Kidney (tissue), 14 donors: ENCODE data around the gene ANGEL2. TPM values are rescaled to one million over a fixed set of nuclear protein-coding genes. Genes with fewer than 3 reads are reported as not detected.

Experiments
- DNase-seq, 5 donors: peaks; one replicate each; pipeline ENCODE4 v3.0.0-alpha.2; 2013 to 2020
- FAIRE-seq: peaks from 2 replicates; lab custom pipeline; 2012; peaks lifted over from hg19 to GRCh38; lab: Jason Lieb, UNC
- H3K27ac ChIP-seq, 2 donors: one replicate each; pipeline ENCODE4 v1.7.0; 2013; ENCODE audit warnings: low read depth in 2 of 2, low read length in 2 of 2, inconsistent platforms in 1 of 2
- H3K27me3 ChIP-seq: one replicate; pipeline ENCODE4 v1.7.1; 2013; ENCODE audit warnings: low read length, inconsistent platforms; ENCODE audit not compliant: control insufficient read depth, insufficient read depth
- H3K36me3 ChIP-seq, 3 donors: one replicate each; pipeline versions ENCODE4 v1.7.0 to v1.7.1; 2013; ENCODE audit warnings: low read length in 3 of 3, control low read depth in 1 of 3, inconsistent platforms in 1 of 3; ENCODE audit not compliant: insufficient read depth in 3 of 3, control insufficient read depth in 2 of 3
- H3K4me1 ChIP-seq, 3 donors: one replicate each; pipeline versions ENCODE4 v1.7.0 to v1.7.1; 2013; ENCODE audit warnings: low read length in 3 of 3, inconsistent platforms in 1 of 3, low read depth in 1 of 3; ENCODE audit not compliant: control insufficient read depth in 2 of 3, insufficient read depth in 2 of 3
- H3K4me3 ChIP-seq, 3 donors: one replicate each; pipeline versions ENCODE4 v1.7.0 to v1.8.1; 2013; ENCODE audit warnings: low read length in 3 of 3, control low read depth in 1 of 3, inconsistent platforms in 1 of 3
- H3K9ac ChIP-seq, 3 donors: one replicate each; pipeline versions ENCODE4 v1.7.0 to v1.7.1; 2013; ENCODE audit warnings: low read length in 3 of 3, control low read depth in 1 of 3, inconsistent platforms in 1 of 3
- H3K9me3 ChIP-seq, 3 donors: one replicate each; pipeline versions ENCODE4 v1.7.0 to v1.7.1; 2013; ENCODE audit warnings: low read length in 3 of 3, control low read depth in 1 of 3, inconsistent platforms in 1 of 3; ENCODE audit not compliant: control insufficient read depth in 2 of 3, insufficient read depth in 1 of 3
- intact Hi-C: fragments of 100-400 bp; cut with DNase I; formaldehyde crosslinking; loops from one replicate; pipeline ENCODE4 v1.11.1; 2022
- polyA plus RNA-seq: library from polyadenylated mRNA; stranded (reverse); fragments of 350-450 nt; fragmentation: Illumina TruSeq; extraction: RNeasy Lipid Tissue Mini Kit (QIAGEN cat#74804); gene quantifications from one replicate; pipeline ENCODE4 v1.2.3, GENCODE V29; 2014; ENCODE audit warnings: low read depth, low replicate concordance; ENCODE audit not compliant: insufficient read depth
- total RNA-seq: library from RNA; stranded (reverse); fragmentation: NEBNext Ultra II Directional; extraction: Animal tissue kit (Norgen Biotek cat#: 25700); gene quantifications from one replicate; pipeline ENCODE4 v1.2.1, GENCODE V29; 2021
- TF ChIP-seq, protein P1 (sequence below): IDR thresholded peaks from 3 replicates; pipeline ENCODE4 v1.5.1; 2012; ENCODE audit warnings: mild to moderate bottlenecking, moderate library complexity, borderline replicate concordance; ENCODE audit not compliant: insufficient read depth; ENCODE audit errors: extremely low read depth
- donor health status: control.
- donor health status: control.
- donor health status: control.
- donor health status: control.
- donor health status: control.
- donor health status: DM: yes; HTN: yes; CAD: no.
- donor health status: Normal renal cell carcinoma (clear cell type).

Gene ANGEL2
- total and polyA plus RNA-seq, 2 donors from 2014 or later: 11.0 to 38.6 TPM

DNA sequence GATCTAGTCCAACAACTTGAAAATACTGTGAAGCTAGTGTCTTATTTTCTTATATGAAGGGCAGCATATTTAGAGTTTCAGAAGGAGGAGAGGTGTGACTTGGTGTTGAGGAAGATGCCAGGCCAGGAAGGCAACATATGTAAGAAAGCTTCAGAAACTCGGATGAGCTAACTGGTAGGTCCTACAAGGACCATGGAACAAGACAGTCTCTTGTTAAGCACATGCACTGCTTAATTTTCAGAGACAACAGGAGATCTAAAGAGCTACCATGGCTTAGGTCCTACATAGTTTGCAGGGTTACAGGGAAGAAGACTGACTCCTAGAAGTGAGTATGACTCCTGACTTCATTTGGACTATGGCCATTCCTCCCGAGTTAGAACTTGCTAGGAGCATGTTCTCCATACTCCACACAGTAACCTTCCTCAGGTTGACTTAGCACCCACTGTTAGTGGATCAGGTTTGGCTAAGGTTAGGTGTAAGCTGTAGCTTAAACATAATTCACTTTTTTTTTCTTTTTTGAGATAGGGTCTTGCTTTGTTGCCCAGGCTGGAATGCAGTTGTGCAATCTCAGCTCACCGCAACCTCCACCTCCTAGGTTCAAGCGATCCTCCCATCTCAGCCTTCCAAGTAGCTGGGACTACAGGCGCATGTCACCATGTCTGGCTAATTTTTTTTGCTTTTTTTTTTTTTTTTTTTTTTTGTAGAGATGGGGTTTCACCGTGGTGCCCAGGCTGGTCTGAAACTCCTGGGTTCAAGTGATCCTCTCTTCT is 31.0 kb downstream of the ANGEL2 start:
- H3K27ac ChIP-seq: no peak overlapping the region
- H3K9me3 ChIP-seq: no peaks in the 10 kb centered on the region
- no peak overlapping the region for H3K9ac ChIP-seq
- intact Hi-C loops: no loop called here
- H3K4me1 ChIP-seq: peaks cover 0 to 9% (median 5%) of the 10 kb centered on the region in 3 donors
- no peaks in the 10 kb centered on the region for H3K27me3 ChIP-seq
- TF ChIP-seq, protein P1, sequence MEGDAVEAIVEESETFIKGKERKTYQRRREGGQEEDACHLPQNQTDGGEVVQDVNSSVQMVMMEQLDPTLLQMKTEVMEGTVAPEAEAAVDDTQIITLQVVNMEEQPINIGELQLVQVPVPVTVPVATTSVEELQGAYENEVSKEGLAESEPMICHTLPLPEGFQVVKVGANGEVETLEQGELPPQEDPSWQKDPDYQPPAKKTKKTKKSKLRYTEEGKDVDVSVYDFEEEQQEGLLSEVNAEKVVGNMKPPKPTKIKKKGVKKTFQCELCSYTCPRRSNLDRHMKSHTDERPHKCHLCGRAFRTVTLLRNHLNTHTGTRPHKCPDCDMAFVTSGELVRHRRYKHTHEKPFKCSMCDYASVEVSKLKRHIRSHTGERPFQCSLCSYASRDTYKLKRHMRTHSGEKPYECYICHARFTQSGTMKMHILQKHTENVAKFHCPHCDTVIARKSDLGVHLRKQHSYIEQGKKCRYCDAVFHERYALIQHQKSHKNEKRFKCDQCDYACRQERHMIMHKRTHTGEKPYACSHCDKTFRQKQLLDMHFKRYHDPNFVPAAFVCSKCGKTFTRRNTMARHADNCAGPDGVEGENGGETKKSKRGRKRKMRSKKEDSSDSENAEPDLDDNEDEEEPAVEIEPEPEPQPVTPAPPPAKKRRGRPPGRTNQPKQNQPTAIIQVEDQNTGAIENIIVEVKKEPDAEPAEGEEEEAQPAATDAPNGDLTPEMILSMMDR: no peak
- no peaks in the 10 kb centered on the region for H3K36me3 ChIP-seq
- DNase-seq: no peak
- FAIRE-seq: no peak
- no peak overlapping the region for H3K4me3 ChIP-seq

DNA sequence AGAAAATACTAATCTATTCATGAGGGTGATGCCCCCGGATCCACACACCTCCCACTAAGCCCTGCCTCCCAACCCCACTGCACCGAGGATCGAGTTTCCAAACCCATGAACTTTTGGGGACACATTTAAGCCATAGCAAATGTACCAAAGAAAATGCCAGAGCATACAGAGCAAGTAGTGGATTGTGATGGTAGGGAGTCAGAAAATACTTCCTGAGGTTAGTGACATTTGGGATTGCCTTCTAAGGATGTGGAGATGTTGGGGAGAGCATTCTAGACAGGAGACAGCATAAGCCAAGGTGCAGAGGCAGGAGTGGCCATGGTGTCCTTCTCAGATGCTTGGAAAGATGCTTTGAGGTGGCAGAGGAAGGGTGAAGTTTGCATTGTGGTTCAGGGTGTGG is 32.2 kb downstream of the ANGEL2 start:
- Histone ChIP-seq H3K36me3 (no peaks in the 10 kb centered on the region), H3K9ac (no peak overlapping the region), H3K27ac (no peak overlapping the region), H3K4me1 (peaks cover 0 to 5% (median 3%) of the 10 kb centered on the region in 3 donors), H3K27me3 (no peaks in the 10 kb centered on the region), H3K4me3 (no peak overlapping the region), H3K9me3 (no peaks in the 10 kb centered on the region)
- FAIRE-seq (no peak), DNase-seq (no peak)
- intact Hi-C loops: no loop called here
- TF ChIP-seq, protein P1: no peak

DNA sequence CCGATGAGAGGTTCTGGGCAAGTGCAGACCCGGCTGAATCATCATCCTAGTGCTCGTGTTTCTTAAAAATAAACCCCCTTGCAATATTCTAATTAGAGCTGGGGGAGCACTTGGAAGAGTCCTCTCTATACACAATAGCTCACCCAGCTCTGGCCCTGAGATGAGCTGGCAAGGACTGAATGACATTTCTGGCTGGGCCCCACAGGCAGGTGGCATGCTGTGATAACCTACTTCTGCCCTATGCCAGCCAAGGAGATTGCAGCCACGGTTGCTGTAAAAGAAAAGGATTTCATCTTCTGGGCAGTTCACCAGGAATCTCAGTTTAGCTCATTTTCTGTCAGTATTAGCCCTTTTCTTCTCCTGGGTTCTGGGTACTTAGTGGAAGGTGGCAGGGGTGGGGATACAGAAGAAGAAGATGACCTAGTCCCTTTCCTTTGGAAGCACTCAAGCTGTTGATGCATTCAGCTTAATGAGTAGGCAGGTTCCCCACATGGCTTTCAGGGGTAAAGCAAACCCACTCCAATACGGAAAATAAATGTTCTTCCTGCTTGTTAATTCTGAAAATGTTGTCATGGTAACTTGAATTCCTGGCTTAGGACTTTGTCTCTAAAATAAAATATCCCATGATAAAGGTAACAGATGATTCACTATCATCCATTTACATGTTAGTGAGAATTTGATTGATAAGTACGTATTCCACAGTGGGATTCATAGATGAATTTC is 33.1 kb downstream of the ANGEL2 start:
- Histone ChIP-seq H3K9ac (no peak overlapping the region), H3K4me3 (no peak overlapping the region), H3K4me1 (peaks cover 0 to 3% (median 0%) of the 10 kb centered on the region in 3 donors), H3K27me3 (no peaks in the 10 kb centered on the region), H3K36me3 (no peaks in the 10 kb centered on the region), H3K9me3 (no peaks in the 10 kb centered on the region), H3K27ac (no peak overlapping the region)
- TF ChIP-seq, protein P1: no peak
- FAIRE-seq (no peak), DNase-seq (no peak)
- intact Hi-C loops: no loop called here
